Limb (tissue), 2 donors: ENCODE results near the gene TNFSF11.

ENCODE experiments used
- DNase-seq, 2 donors: peaks; one replicate each; pipeline ENCODE4 v3.0.0-alpha.2; 2016; ENCODE audit errors: extremely low spot score in 2 of 2

Gene TNFSF11

GRCh38 chr13:42610649-42611048, 36.7 kb downstream of the TNFSF11 start:
- no peak for DNase-seq

GRCh38 chr13:42611086-42611779, 37.3 kb downstream of the TNFSF11 start:
- DNase-seq: no peak

DNA sequence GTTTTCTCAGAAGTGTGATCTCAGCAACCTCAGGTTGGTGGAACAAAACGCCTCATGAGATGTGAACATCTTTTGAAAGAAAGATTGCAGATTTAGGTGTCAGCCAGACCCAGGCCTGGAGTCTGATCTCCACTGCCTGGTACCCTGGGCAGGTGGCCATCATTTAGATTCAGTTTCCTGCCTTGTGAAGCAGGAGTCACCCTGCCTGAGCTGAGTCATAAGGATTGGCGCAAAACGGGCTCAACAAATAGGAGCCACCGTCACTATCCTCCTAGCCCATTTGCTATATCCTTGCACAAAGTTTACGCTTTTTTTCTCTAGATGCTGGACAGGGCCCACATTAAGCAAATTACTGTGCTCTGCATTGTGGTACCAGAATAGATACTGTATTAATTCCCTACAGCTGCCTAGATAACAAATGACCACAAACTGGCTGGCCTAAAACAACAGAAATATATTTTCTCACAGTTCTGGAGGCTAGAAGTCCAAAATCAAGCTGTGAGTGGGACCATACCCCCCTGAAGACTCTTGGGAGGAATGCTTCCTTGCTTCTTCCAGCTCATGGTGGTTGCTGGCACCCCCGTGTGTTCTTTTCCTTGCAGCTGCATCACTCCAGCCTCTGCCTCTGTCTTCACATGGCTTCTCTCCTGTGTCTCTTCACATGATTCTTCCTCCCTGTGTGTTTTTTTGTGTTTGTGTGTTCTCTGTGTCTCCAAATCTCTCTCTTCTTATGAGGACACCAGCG, 38.2 kb downstream of the TNFSF11 start:
- no peak for DNase-seq

DNA sequence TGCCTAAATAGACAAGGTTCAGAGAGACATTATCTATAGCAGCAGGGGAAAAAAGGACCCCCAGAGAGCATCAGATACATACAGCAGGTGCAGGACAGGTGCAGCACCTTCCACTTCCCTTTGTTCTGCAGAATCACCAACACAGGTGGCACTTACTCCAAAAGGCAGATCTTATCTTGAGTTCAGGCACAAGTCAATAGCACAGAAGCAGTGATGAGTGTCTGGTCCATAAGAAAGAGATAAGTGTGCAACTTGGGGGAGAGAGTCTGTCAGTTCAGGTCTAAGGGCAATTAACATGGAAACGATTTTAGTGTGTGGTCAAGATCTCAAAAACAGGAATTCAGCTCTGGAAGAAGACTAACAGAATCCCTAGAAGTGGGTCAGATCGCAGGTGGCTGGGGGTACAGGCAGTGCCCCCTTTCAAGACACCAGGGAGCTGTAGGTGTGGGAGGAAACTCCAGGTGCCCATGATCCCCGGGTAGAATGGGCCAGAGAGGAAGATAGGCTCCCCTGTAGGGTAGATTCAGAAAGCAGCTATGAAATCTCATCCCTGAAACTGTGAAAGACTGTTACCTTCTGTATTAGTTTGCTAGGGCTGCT, 40.6 kb downstream of the TNFSF11 start:
- DNase-seq: no peak

DNA sequence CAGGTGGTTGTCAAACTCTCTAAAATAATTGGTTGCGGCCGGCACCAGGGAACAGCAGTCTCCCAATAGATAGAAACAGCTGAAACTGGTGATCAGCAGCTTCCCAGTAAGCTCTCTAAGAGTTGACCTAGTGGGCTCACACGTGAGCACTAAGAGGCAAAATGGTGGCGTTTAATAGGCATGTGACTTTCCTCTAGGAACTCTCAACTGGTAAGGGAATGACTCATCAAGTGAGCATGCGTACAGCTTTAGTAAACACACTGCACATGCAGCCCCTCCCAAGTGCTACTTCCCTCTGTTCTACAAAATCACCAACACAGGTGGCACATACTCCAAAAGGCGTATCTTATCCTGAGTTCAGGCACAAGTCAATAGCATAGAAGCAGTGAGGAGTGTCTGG, 41.7 kb downstream of the TNFSF11 start:
- no peak for DNase-seq

DNA sequence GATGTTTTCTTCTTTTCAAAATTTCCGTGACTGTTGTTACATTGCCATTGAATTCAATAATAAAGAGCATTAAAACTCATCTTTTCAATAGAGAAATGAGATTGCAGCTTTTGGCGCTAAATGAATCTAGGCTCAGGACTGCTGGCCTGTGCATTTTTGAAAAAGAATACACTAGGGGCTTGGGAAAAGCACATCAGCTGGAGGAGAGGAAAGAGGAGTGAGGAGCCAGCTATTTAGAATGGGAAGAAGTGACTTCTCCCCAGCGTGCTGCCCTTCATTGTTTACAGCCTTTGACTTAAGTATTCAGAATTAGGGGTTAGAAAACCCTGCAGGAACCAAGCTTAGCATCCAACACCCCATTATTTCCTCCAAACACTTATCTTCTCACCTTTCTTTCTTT, 43.3 kb downstream of the TNFSF11 start:
- DNase-seq: no peak

- DNase-seq: no peak
Measured at GRCh38 chr13:42623916-42624315, 50.0 kb downstream of the TNFSF11 start.

- DNase-seq: no peak
Measured at GRCh38 chr13:42625611-42626010, 51.7 kb downstream of the TNFSF11 start.

- no peak for DNase-seq
Measured at GRCh38 chr13:42626176-42626860, 52.4 kb downstream of the TNFSF11 start.

GRCh38 chr13:42628666-42629065, 54.7 kb downstream of the TNFSF11 start:
- DNase-seq: no peak

DNA sequence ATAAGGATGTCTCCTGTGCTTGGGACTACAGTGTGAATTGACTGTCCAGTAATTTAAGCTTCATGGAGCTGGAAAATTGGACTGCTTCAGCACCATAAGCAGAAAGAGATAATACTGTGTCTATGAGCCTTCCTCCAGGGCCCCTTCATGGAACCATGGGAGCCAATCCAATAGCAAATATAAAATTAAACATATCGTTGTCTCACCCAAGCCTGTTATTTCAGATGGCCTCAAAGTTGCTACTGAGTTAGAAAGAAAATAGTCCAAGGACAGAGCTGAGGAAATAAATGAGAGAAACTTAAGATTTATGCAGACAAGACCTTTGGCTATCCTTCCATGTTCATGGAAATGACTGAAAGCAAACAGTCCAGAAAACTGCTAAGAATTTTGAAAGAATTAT, 57.2 kb downstream of the TNFSF11 start:
- DNase-seq: no peak

DNA sequence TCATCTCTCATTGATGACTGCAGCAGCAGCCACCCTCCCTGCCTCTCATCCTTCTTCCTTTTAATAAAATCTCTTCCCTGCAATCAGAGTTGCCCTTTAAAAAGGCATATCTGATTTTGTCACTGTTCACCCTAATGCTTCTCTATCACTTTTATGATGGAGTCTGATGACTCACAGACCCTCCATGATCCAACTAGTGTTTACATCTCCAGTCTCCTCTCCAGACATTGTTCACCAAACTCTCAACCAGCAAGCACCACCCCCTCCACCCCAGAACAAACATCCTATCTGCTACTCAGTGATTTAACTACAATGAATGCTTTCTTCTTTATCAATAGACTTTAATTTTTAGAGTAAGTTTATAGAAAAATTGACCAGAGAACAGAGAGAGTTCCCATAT, 59.5 kb downstream of the TNFSF11 start:
- no peak for DNase-seq

DNA sequence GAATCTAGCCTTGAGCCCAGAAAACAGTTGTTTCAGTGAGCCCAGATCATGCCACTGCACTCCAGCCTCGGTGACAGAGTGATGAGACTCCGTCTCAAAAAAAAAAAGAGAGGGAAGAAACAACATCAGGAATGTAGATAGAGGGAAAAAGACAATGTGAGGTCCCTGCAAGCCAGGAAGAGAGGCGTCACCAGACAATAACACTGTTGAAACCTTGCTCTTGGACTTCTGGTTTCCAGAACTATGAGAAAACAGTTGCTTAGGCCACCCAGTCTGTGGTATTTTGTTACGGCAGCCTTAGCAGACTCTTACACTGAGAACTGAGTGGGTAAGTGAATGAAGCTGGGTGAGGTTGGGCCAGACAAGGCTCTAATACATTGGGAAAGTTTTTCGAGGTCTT, 64.1 kb downstream of the TNFSF11 start:
- no peak for DNase-seq

DNA sequence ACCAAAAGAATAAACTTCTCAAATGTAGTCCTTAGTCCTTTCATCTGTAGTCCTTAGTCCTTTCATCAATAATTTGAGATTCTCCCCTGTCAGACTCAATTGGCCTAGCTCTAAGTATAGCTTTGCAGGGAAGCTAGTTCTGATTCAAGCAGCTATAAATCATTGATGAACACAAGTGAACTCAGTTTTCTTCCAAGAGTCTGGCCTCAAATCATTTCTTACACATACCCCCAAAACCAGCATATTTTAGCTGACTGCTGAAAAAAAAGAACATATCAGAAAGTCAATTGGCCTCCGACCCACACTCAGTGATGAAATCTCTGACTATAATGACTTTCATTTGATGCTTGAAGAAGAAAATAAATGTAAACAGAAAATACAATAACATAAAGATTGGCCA, 64.9 kb downstream of the TNFSF11 start:
- DNase-seq: no peak

- no peak for DNase-seq
Measured at GRCh38 chr13:42643076-42643475, 69.1 kb downstream of the TNFSF11 start.

- no peak for DNase-seq
Measured at GRCh38 chr13:42644841-42645240, 70.9 kb downstream of the TNFSF11 start.

DNA sequence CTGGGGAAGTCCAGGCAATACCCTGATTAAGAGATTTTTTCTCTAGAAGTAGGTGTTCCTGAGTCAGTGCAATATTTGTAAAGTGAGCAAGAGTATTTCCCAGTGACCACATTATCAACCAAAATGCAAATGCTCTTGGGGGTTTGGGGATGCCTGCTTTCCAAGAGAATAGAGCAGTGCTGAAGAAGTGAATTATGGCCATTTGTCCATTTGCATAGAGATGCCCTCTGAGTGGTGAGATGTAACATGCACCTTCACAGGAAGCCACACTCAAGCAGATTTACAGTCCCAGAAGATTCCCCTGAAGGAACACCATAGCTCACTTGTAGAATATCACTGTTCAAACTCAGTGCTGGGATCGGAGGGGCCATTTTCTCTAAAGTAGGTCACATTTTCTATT, 71.8 kb downstream of the TNFSF11 start:
- no peak for DNase-seq

- DNase-seq: no peak
Measured at GRCh38 chr13:42649141-42649540, 75.2 kb downstream of the TNFSF11 start.

GRCh38 chr13:42649831-42650230, 75.9 kb downstream of the TNFSF11 start:
- peak in 1 of 2 donors; percentile 47 for DNase-seq

DNA sequence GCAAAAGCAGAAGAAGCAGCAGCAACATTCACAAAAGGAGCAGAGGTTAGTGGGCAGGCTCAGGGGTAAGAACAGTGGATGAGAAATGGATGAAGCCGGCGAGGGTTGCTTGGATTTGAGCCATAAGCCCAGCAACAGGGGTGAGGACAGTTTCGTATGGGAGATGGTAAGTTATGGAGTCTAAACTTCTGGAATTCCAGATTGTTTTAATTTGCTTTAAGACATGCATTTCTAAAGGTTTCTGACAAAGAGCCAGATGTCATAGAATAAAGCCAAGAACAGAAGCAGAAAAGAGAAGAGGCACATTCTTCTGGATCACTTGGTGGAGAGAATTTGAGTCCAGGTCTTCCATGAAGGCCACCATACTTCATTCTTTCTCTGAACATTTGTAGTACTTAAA, 76.6 kb downstream of the TNFSF11 start:
- no peak for DNase-seq

DNA sequence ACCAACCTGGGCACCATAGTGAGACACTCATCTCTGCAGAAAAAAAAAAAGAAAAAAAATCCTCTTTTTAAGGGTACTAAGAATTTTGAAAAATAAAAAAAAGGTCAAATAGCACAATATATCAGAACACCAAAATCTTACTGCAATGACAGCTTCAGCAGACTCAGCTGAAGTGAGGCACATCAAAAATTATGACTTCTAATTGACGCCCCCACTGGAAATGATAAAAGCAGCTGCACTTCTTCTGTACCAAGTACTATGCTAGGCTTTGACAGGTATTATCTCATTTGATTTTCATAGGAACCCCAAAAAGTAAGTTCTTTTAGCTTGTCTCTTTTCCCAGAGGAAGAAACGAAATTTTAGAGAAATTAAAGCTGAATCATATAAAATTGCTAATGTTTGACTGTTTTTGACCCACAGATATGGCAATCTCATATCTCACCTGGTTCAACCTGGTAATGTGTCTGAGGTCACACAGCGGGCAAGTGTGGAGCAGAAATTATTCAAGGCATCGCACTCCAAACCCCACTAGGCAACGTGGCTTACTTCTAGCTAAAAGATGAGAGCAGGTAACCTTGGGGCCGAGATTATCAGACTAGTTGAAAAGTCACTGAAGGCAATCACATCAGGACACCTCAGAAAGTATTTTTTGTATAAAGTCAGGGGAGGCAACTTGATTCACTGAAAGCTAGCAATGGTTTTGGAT, 78.1 kb downstream of the TNFSF11 start:
- DNase-seq: no peak
